GM13977 (cell line): ENCODE data around the gene CXXC5.

ENCODE experiments used
- DNase-seq: peaks from one replicate; pipeline ENCODE4 v3.0.0; 2012; ENCODE audit warnings: low spot score
- CTCF ChIP-seq: IDR thresholded peaks from 2 replicates; pipeline ENCODE4 v1.5.1; 2012; ENCODE audit warnings: mild to moderate bottlenecking, control low read depth; ENCODE audit not compliant: insufficient read depth; ENCODE audit errors: extremely low read depth, missing control alignments
- in situ Hi-C: fragments of 300-500 bp; cut with MboI; formaldehyde crosslinking; loops from one replicate; pipeline ENCODE4 v1.12.0; 2022; ENCODE audit warnings: low sequenced_read_pairs, low pct_unique_long_range_greater_than_20kb, mixed read lengths, inconsistent platforms; ENCODE audit not compliant: unreplicated experiment

The CXXC5 gene

GRCh38 chr5:139677736-139678613 is 29.8 kb downstream of the CXXC5 start:
- no peak for TF ChIP-seq CTCF
- DNase-seq, result no peak
- in situ Hi-C loops, result no loop called here

GRCh38 chr5:139678751-139679750 is 30.9 kb downstream of the CXXC5 start:
- no peak for DNase-seq
- TF ChIP-seq CTCF, result no peak
- in situ Hi-C loops, result no loop called here

GRCh38 chr5:139680368-139681111 is 32.4 kb downstream of the CXXC5 start:
- no peak for DNase-seq
- TF ChIP-seq CTCF, result no peak
- in situ Hi-C loops, result no loop called here

- in situ Hi-C loops, result no loop called here
- TF ChIP-seq CTCF, result no peak
- no peak for DNase-seq
Measured at GRCh38 chr5:139681112-139681458, 32.9 kb downstream of the CXXC5 start.

GRCh38 chr5:139681466-139681865 is 33.3 kb downstream of the CXXC5 start:
- no peak for DNase-seq
- in situ Hi-C loops, result no loop called here
- TF ChIP-seq CTCF, result no peak
